Measurements from ENCODE around the gene POU4F2. TPM values are rescaled to one million over a fixed set of nuclear protein-coding genes. Genes with fewer than 3 reads are reported as not detected.

Gene POU4F2
- total RNA-seq, 1 experiment from 2014 or later = not detected

DNA sequence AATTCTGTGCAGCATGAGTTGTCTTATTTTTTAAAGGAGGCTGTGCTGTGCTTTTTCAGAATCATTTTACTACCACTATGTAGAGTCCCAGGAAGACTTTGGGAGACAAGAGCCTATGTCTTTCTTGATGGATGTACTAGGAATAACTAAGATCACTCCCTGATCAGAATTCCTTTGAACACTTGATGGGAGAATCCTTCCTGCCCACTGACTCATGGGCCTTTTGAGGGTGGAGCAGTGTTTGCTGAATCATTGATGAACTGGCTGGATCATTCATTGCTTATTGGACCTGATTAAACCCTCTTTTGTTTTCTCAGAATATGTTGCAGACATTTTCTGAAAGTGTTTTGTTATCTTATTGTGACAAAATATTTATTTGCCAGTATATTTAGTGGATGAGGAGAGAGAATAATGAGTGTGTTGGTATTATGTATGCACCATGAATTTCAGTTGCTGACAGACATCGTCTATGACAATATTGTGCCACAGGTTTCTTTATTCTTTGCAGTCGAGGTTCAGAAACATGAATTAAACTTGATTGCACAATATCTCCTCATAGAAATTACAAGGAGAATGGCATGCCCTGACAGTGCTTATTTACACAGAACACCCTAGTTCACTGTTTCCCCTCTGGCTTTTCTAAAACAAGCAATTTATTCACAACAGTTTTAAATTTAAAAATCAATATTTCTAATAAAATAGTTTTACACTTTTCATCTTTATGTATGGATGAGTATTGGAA is 36.3 kb downstream of the POU4F2 start:
- H3K4me3 Mint-ChIP-seq (ENCODE audit: unreplicated experiment) = no peak overlapping the region
- BruUV-seq (replicated peaks) = no TSS peak
- no peaks in the 10 kb centered on the region for H3K4me1 Mint-ChIP-seq (ENCODE audit: insufficient read depth, unreplicated experiment)
- POLR2A ChIA-PET = no interaction called here
- no peaks in the 10 kb centered on the region for H3K27me3 Mint-ChIP-seq (ENCODE audit: insufficient read depth, unreplicated experiment)
- CTCF ChIA-PET = interaction anchor here (0.5 to 0.6 kb wide), 2 partner anchors 178 to 191 kb away, joined by 3 read pairs; no protein-coding TSS in a partner anchor
- peaks cover 5% of the 10 kb centered on the region for H3K9me3 Mint-ChIP-seq (ENCODE audit: unreplicated experiment)
- no peak overlapping the region for H3K27ac Mint-ChIP-seq (ENCODE audit: low read depth, unreplicated experiment)
- TF ChIP-seq, protein P1, sequence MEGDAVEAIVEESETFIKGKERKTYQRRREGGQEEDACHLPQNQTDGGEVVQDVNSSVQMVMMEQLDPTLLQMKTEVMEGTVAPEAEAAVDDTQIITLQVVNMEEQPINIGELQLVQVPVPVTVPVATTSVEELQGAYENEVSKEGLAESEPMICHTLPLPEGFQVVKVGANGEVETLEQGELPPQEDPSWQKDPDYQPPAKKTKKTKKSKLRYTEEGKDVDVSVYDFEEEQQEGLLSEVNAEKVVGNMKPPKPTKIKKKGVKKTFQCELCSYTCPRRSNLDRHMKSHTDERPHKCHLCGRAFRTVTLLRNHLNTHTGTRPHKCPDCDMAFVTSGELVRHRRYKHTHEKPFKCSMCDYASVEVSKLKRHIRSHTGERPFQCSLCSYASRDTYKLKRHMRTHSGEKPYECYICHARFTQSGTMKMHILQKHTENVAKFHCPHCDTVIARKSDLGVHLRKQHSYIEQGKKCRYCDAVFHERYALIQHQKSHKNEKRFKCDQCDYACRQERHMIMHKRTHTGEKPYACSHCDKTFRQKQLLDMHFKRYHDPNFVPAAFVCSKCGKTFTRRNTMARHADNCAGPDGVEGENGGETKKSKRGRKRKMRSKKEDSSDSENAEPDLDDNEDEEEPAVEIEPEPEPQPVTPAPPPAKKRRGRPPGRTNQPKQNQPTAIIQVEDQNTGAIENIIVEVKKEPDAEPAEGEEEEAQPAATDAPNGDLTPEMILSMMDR (IDR thresholded peaks at IDR 0.05; ENCODE audit: unreplicated experiment) = no peak
- peak; percentile 4 for DNase-seq (ENCODE audit: unreplicated experiment)
- intact Hi-C loops (cut with micrococcal nuclease) = no loop called here
- no peaks in the 10 kb centered on the region for H3K36me3 Mint-ChIP-seq (ENCODE audit: insufficient read depth, unreplicated experiment)

Other genes with a start within 250 kb of the POU4F2 start
- gene SLC10A7, start 117.0 kb upstream of the POU4F2 start, total RNA-seq (2022) = 23.0 and 27.4 TPM in 2 replicates

All from MCF 10A (cell line).